CD4-positive, alpha-beta T cell (primary cell): ENCODE data around the gene STARD13. TPM values are rescaled to one million over a fixed set of nuclear protein-coding genes. Genes with fewer than 3 reads are reported as not detected.

Experiments used
- ATAC-seq: fragments of 200-7000 bp; cut with Tn5 transposase; one replicate; pipeline ENCODE4 v1.10.0; 2022; ENCODE audit warnings: mild to moderate bottlenecking; ENCODE audit not compliant: poor library complexity
- CTCF ChIA-PET: fragments of 350-600 bp; sonication (Branson Sonifier 250); formaldehyde crosslinking; loops from one replicate; lab custom pipeline; 2021; ENCODE audit warnings: antibody characterized with exemption, inconsistent platforms; lab: Charles Lee
- POLR2A ChIA-PET: fragments of 350-600 bp; sonication (Branson Sonifier 250); formaldehyde crosslinking; loops from one replicate; lab custom pipeline; 2021; ENCODE audit warnings: antibody characterized with exemption, inconsistent platforms; lab: Charles Lee
- DNase-seq, 14 experiments: peaks; one replicate each; pipeline ENCODE4 v3.0.0-alpha.2; 2013 to 2020; ENCODE audit warnings: mixed read lengths in 2 of 14
- H3K27ac ChIP-seq, 2 donors: one replicate each; pipeline versions ENCODE4 v1.5.1 to v1.7.0; 2013; ENCODE audit warnings: low read length in 2 of 2, low read depth in 1 of 2, mild to moderate bottlenecking in 1 of 2
- H3K27me3 ChIP-seq, 2 experiments: 1 replicate in 1 of 2; 2 replicates in 1 of 2; pipeline versions ENCODE4 v1.6.1 to v1.7.0; 2013; ENCODE audit warnings: low read length in 2 of 2, control low read depth in 1 of 2, mild to moderate bottlenecking in 1 of 2, moderate library complexity in 1 of 2; ENCODE audit not compliant: insufficient read depth in 2 of 2, control insufficient read depth in 1 of 2
- H3K36me3 ChIP-seq: one replicate; pipeline ENCODE4 v1.6.1; 2013; ENCODE audit warnings: low read length, control low read depth; ENCODE audit not compliant: insufficient read depth
- H3K4me1 ChIP-seq: one replicate; pipeline ENCODE4 v1.6.1; 2013; ENCODE audit warnings: low read length, control low read depth; ENCODE audit not compliant: insufficient read depth
- H3K4me3 ChIP-seq: one replicate; pipeline ENCODE4 v1.5.1; 2013; ENCODE audit warnings: mild to moderate bottlenecking, low read length, moderate library complexity
- H3K9me3 ChIP-seq, 2 experiments: 1 replicate in 1 of 2; 2 replicates in 1 of 2; pipeline versions ENCODE4 v1.6.1 to v1.7.0; 2013; ENCODE audit warnings: low read length in 2 of 2, mild to moderate bottlenecking in 2 of 2, control low read depth in 1 of 2, moderate library complexity in 1 of 2; ENCODE audit not compliant: control insufficient read depth in 1 of 2, insufficient read depth in 1 of 2
- H3K27ac Mint-ChIP-seq: one replicate; pipeline ENCODE4 v1.8.0; 2020; ENCODE audit warnings: mixed read lengths
- H3K27me3 Mint-ChIP-seq: one replicate; pipeline ENCODE4 v1.8.0; 2021; ENCODE audit warnings: mixed read lengths
- H3K36me3 Mint-ChIP-seq: one replicate; pipeline ENCODE4 v1.8.0; 2021; ENCODE audit warnings: low read depth, mixed read lengths
- H3K4me1 Mint-ChIP-seq: one replicate; pipeline ENCODE4 v1.8.0; 2021; ENCODE audit warnings: low read depth, mixed read lengths
- H3K4me3 Mint-ChIP-seq: one replicate; pipeline ENCODE4 v1.8.0; 2020; ENCODE audit warnings: mild to moderate bottlenecking, mixed read lengths
- H3K9me3 Mint-ChIP-seq: one replicate; pipeline ENCODE4 v1.8.0; 2020; ENCODE audit warnings: mixed read lengths
- intact Hi-C, 2 experiments: fragments of 100-400 bp; cut with DNase I in 1 of 2; cut with micrococcal nuclease in 1 of 2; formaldehyde crosslinking; loops; one replicate each; pipeline versions ENCODE4 v1.15.1 to v1.9.0; 2023 to 2025; cut with DNase I, micrococcal nuclease
- total RNA-seq, 174 experiments: library from RNA in 2 of 174; stranded (reverse) in 2 of 174; gene quantifications; one replicate each; pipeline ENCODE4 v1.2.3 and lab custom pipeline; 2021 to 2026
- TF ChIP-seq, protein P1 (sequence below): fragments of 200-600 bp; IDR thresholded peaks from one replicate; pipeline ENCODE4 v1.8.0; 2022; ENCODE audit warnings: antibody characterized with exemption, mild to moderate bottlenecking

The STARD13 gene
- total RNA-seq, 2 experiments from 2014 or later, result not detected

DNA sequence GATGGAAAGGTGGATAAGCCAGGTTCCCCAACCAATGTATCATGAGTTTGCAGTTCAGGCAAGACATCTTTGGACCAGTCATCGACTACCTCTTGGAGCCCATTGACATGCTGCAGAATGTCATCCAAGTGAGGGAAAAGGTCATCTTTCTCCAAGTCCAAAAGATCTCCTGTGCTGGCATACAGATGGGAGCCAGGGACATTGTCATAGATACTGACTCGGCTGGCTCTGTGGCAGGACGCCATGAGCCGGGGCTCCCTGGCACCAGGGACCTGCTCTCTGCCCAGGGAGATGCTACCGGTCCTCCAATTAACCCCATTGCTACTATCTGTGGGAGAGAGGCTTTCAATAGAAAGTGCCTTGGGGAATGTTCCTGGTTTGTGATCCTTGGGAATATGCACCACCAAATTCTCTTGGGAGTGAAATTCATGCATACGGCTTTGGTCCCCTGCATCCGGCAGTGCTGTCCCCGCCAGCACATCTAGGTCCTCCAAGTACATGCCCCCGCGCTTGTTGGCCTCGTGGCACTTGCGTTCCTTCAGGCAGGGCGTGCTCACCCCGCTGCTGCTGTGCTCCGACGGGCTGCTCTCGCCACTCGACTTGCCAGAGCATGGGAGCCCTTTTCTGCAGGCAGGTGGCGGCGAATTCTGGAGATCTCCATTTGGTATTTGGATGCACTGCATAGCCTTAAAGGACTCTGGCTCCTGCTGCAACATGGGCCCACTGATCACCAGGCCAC is 156.3 kb downstream of the STARD13 start:
- Histone ChIP-seq H3K27ac (no peak overlapping the region), H3K36me3 (no peaks in the 10 kb centered on the region), H3K27me3 (no peaks in the 10 kb centered on the region), H3K9me3 (peaks cover 0 to 6% of the 10 kb centered on the region in 2 experiments), H3K4me3 (no peak overlapping the region), H3K4me1 (no peaks in the 10 kb centered on the region)
- ATAC-seq (no peak), DNase-seq (no peak)
- Mint-ChIP-seq H3K4me3 (no peak overlapping the region), H3K27ac (no peak overlapping the region), H3K36me3 (no peaks in the 10 kb centered on the region), H3K9me3 (no peaks in the 10 kb centered on the region), H3K4me1 (no peaks in the 10 kb centered on the region), H3K27me3 (no peaks in the 10 kb centered on the region)
- intact Hi-C loops, result no loop called here
- ChIA-PET POLR2A (no interaction called here), CTCF (no interaction called here)
- TF ChIP-seq, protein P1, sequence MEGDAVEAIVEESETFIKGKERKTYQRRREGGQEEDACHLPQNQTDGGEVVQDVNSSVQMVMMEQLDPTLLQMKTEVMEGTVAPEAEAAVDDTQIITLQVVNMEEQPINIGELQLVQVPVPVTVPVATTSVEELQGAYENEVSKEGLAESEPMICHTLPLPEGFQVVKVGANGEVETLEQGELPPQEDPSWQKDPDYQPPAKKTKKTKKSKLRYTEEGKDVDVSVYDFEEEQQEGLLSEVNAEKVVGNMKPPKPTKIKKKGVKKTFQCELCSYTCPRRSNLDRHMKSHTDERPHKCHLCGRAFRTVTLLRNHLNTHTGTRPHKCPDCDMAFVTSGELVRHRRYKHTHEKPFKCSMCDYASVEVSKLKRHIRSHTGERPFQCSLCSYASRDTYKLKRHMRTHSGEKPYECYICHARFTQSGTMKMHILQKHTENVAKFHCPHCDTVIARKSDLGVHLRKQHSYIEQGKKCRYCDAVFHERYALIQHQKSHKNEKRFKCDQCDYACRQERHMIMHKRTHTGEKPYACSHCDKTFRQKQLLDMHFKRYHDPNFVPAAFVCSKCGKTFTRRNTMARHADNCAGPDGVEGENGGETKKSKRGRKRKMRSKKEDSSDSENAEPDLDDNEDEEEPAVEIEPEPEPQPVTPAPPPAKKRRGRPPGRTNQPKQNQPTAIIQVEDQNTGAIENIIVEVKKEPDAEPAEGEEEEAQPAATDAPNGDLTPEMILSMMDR, result no peak

DNA sequence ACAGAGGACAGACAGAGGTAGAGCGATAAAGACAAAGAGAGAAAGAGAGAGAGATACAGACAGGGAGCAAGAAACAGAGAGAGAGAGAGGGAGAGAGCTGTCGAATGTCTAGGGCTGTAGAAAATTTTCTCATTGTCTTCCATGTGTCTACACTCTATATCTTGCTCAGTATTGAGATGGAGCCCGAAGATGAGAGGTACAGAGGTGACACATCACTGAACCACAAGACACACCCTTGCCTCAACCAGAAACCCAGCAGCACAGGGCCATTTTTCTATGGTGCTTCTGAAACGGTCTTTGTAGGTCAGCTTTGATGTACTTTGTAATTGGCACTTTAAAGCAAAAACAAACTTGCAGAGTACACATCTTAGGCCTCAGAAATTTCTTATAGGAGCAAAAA is 157.4 kb downstream of the STARD13 start:
- Histone ChIP-seq H3K36me3 (no peaks in the 10 kb centered on the region), H3K27me3 (no peaks in the 10 kb centered on the region), H3K27ac (no peak overlapping the region), H3K9me3 (peaks cover 0 to 6% of the 10 kb centered on the region in 2 experiments), H3K4me1 (no peaks in the 10 kb centered on the region), H3K4me3 (no peak overlapping the region)
- Mint-ChIP-seq H3K36me3 (no peaks in the 10 kb centered on the region), H3K4me3 (no peak overlapping the region), H3K4me1 (no peaks in the 10 kb centered on the region), H3K27me3 (no peaks in the 10 kb centered on the region), H3K27ac (no peak overlapping the region), H3K9me3 (no peaks in the 10 kb centered on the region)
- TF ChIP-seq, protein P1, result no peak
- DNase-seq (no peak), ATAC-seq (no peak)
- CTCF ChIA-PET, result no interaction called here
- intact Hi-C loops, result no loop called here
- POLR2A ChIA-PET, result no interaction called here

DNA sequence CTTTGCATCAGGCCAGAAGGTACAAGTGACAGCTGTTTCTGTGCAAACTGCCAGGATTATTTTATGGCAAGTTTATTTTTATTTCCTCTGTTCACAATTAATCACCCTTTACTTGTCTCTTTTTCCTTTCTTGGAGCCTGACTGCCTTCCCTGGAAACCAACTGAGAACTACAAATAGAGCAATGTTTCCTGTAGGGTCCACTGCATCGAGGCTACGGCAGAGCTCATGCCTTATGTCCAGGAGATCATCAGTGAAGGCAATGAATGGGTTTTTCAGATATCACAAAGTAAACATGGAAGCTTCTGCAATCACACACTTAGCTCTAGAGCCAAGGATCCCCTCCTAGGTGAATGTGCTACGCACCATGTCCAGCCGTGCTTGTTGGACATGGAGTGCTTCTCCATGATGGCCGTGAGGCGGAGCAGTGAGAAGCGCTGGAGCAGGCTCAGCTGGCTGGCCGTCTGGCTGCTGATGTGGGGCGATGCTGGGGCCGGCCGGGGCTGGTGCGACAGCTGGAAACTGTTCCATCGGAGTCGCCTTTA is 158.5 kb downstream of the STARD13 start:
- CTCF ChIA-PET, result no interaction called here
- Mint-ChIP-seq H3K4me1 (no peaks in the 10 kb centered on the region), H3K36me3 (no peaks in the 10 kb centered on the region), H3K4me3 (no peak overlapping the region), H3K27ac (no peak overlapping the region), H3K27me3 (no peaks in the 10 kb centered on the region), H3K9me3 (no peaks in the 10 kb centered on the region)
- H3K36me3 ChIP-seq, result no peaks in the 10 kb centered on the region
- TF ChIP-seq, protein P1, result no peak
- peaks cover 0 to 6% of the 10 kb centered on the region in 2 experiments for H3K9me3 ChIP-seq
- no peaks in the 10 kb centered on the region for H3K4me1 ChIP-seq
- DNase-seq (no peak), ATAC-seq (no peak)
- H3K27me3 ChIP-seq, result no peaks in the 10 kb centered on the region
- intact Hi-C loops, result no loop called here
- POLR2A ChIA-PET, result no interaction called here
- H3K27ac ChIP-seq, result no peak overlapping the region
- no peak overlapping the region for H3K4me3 ChIP-seq
